GM12875 (cell line): ENCODE data around the gene HES4.
"Not testable (repeated sequence)": the region's sequence is repeated elsewhere in the genome, so short reads cannot be mapped to it uniquely, and the experiment has no call there.

Experiments
- H3K4me3 ChIP-seq: one replicate; pipeline ENCODE4 v1.5.1; 2011; ENCODE audit warnings: low read depth, low read length, control low read depth
- CTCF ChIP-seq: IDR thresholded peaks from 2 replicates; pipeline ENCODE4 v1.5.1; 2011; ENCODE audit warnings: low read depth, mild to moderate bottlenecking, control low read depth, inconsistent platforms, low read length, moderate library complexity, borderline replicate concordance; ENCODE audit not compliant: insufficient read depth

The HES4 gene

GRCh38 chr1:998745-998994, 1.2 kb downstream of the HES4 start:
- TF ChIP-seq CTCF, result no peak
- no peak overlapping the region for H3K4me3 ChIP-seq

GRCh38 chr1:997993-998744, 1.7 kb downstream of the HES4 start:
- no peak overlapping the region for H3K4me3 ChIP-seq
- no peak for TF ChIP-seq CTCF

GRCh38 chr1:997713-997992, 2.2 kb downstream of the HES4 start:
- H3K4me3 ChIP-seq, result no peak overlapping the region
- TF ChIP-seq CTCF, result no peak

- H3K4me3 ChIP-seq, result no peak overlapping the region
- TF ChIP-seq CTCF, result no peak
Measured at GRCh38 chr1:996851-997712, 2.8 kb downstream of the HES4 start.

- no peak overlapping the region for H3K4me3 ChIP-seq
- no peak for TF ChIP-seq CTCF
Measured at GRCh38 chr1:995665-996633, 3.9 kb downstream of the HES4 start.

- H3K4me3 ChIP-seq, result not testable (repeated sequence)
Measured at GRCh38 chr1:994546-994945, 5.4 kb downstream of the HES4 start.

- no peak for TF ChIP-seq CTCF
Measured at GRCh38 chr1:993379-993995, 6.4 kb downstream of the HES4 start.

More at GRCh38 chr1:993379-993995, 6.4 kb downstream of the HES4 start:
- H3K4me3 ChIP-seq, result no peak overlapping the region
